Nasal cavity respiratory epithelium epithelial cell of viscerocranial mucosa (primary cell): ENCODE data around the gene KAT5. TPM values are rescaled to one million over a fixed set of nuclear protein-coding genes. Genes with fewer than 3 reads are reported as not detected.

ENCODE experiments used
- total RNA-seq: library from RNA; depleted of rRNA; stranded (reverse); fragments of >200 nt; gene quantifications from 2 replicates; pipeline ENCODE4 v1.2.3, GENCODE V29; 2014

KAT5 gene
- total RNA-seq = 28.7 and 30.3 TPM in 2 replicates

DNA sequence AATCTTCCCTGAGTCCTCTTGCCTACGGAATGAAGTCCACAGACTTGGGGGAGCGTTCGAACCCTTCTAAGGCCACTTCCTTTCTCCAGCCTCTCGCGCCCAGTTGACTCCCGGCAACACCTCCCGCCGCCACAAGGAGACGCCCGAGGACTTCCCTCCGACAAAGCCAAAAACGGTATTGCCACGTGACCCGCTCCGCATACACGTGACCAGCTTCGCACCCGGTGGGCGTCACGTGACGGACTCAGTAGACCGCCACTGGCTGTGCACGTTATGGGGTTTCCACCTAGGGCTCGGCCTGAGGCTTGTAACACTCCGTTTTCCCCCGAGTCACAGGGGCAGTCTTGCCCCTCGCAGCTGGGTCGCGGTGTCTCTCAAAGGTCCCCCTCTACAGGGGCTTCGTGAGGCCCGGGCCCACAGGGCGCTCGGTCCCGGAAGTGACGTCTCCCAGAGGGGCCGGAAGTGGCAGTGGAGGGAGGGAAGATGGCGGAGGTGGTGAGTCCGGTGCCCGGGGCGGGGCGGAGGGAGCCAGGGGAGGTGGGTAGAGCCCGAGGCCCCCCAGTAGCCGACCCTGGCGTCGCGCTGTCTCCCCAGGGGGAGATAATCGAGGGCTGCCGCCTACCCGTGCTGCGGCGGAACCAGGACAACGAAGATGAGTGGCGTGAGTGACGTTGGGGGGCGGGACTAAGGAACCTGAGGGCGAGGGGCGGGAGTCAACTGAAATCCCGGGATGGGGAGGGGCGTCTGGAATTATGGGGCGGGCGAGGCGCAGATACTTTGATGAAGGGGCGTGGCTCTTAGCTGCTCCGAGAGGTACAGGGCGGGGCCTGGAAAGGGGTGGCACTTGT lies at the start of gene KAT5:
KAT5 (plus strand) TSS at position 468 of the 848 bp plus-strand sequence; CDS start at position 484, 16 bp downstream.

DNA sequence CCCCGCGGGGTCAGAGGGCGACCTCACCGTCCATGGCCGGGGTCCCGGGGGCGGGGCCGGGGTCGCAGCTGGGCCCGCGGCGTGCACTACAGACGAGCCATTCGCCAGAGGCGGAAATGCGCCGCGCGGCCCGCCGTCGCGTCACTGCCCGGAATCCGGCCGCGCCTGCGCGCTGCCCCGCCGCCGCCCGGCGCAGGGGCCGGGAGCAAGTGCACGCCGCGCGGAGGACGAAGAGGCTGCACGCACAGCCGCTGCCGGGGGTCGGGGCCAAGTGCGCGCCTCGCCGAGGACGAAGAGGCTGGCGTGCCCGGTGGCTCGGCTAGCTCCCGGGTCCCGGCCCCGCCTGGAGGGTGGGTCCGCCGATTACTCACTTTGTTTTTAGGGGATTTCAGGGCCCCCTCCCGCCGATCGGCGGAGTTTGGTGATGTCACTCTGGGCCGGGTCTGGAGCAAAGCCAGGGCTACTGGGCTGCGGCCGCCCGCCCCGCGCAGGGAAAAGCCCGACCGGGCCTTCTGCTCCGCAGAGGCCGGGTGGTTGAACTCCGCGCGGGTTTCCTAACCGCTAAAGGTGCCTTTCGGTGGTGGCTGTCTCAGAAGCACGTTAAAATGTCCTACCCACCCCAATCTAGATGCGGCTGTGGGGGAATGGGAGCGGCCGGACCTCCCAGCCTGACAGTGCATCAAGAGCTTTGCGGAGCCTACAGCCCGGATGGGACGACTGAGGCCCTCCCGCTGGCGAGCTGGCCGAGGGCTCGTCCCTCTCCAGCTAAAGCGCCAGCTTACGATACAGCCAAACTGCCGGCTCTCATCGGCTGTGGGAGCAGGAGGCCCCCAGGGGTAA lies 49.0 kb upstream of the KAT5 start, which contains the start of gene RELA:
RELA (minus strand) TSS at position 118 of the 840 bp plus-strand sequence; CDS start at position 34, 84 bp downstream.

DNA sequence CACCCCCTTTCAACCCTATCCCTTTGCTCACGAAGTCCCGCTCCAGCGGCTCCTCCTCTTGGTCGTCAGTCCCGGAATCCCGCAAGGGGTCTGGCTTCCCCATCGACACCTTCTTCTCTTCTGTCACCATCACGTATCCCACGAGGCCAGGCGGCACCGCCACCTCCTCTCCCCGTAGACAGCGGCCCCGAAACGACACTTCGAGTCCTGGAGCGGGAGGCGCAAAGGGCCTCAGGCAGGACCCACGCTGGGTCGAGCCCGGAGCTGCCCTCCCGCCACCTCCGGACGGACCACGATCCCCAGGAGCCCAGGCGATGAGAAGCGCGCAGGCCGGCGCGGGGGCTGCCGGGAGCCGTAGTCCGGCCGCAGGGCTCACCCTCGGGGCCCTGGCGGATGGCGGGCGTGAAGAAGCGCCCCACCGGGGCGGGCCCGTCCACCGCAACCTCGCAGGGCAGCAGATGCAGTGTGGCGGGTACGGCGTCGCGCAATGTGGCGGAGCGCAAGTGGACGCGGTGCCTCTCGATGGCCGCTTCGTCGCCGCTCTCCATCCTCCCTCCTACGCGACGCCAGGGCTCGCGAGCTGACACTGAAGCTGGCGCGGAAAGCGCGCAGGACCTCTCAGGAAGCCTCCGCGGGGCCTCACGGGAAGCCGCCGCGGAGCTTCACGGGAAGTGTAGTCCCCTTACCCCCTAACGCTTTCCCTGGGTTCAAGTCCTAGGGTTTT lies 8.3 kb downstream of the KAT5 start, which contains the start of gene RNASEH2C:
RNASEH2C (minus strand) TSS at position 588 of the 724 bp plus-strand sequence; CDS start at position 548, 40 bp downstream.

Other genes with a start within 250 kb of the KAT5 start
- gene MALAT1, start 213.2 kb upstream of the KAT5 start, total RNA-seq = 8,083 and 19,144 TPM in 2 replicates
- gene SCYL1, start 187.2 kb upstream of the KAT5 start, total RNA-seq = 54.1 and 70.7 TPM in 2 replicates
- 20.8 and 61.8 TPM in 2 replicates for gene LTBP3, start 153.9 kb upstream of the KAT5 start, total RNA-seq
- 44.4 and 59.1 TPM in 2 replicates for gene ZNRD2, start 141.8 kb upstream of the KAT5 start, total RNA-seq
- gene FAM89B, start 139.7 kb upstream of the KAT5 start, total RNA-seq = 8.9 and 19.5 TPM in 2 replicates
- 31.4 and 54.0 TPM in 2 replicates for gene EHBP1L1, start 136.2 kb upstream of the KAT5 start, total RNA-seq
- gene KCNK7, start 116.5 kb upstream of the KAT5 start, total RNA-seq = 0.57 and 0.68 TPM in 2 replicates
- 21.2 and 40.2 TPM in 2 replicates for gene MAP3K11, start 98.0 kb upstream of the KAT5 start, total RNA-seq
- gene PCNX3, start 96.5 kb upstream of the KAT5 start, total RNA-seq = 10.3 and 38.1 TPM in 2 replicates
- gene SIPA1, start 74.2 kb upstream of the KAT5 start, total RNA-seq = 15.8 and 19.1 TPM in 2 replicates
- 15.0 and 24.8 TPM in 2 replicates for gene RELA, start 49.3 kb upstream of the KAT5 start, total RNA-seq
- 9.0 and 11.6 TPM in 2 replicates for gene RNASEH2C, start 8.5 kb downstream of the KAT5 start, total RNA-seq
- gene AP5B1, start 68.7 kb downstream of the KAT5 start, total RNA-seq = 10.6 and 20.7 TPM in 2 replicates
- 19.0 and 22.2 TPM in 2 replicates for gene OVOL1, start 74.8 kb downstream of the KAT5 start, total RNA-seq
- gene SNX32, start 121.7 kb downstream of the KAT5 start, total RNA-seq = 0.68 and 1.2 TPM in 2 replicates
- 659 and 765 TPM in 2 replicates for gene CFL1, start 145.9 kb downstream of the KAT5 start, total RNA-seq
- gene MUS81, start 148.2 kb downstream of the KAT5 start, total RNA-seq = 50.8 and 70.1 TPM in 2 replicates
- 2.4 and 10.7 TPM in 2 replicates for gene EFEMP2, start 160.5 kb downstream of the KAT5 start, total RNA-seq
- gene CTSW, start 167.6 kb downstream of the KAT5 start, total RNA-seq = not detected in 2 replicates
- gene FIBP, start 176.2 kb downstream of the KAT5 start, total RNA-seq = 92.5 and 141 TPM in 2 replicates
- gene CCDC85B, start 178.4 kb downstream of the KAT5 start, total RNA-seq = 10.9 and 32.5 TPM in 2 replicates
- gene FOSL1, start 188.1 kb downstream of the KAT5 start, total RNA-seq = 20.3 and 27.7 TPM in 2 replicates
- gene C11orf68, start 206.8 kb downstream of the KAT5 start, total RNA-seq = 12.0 and 12.5 TPM in 2 replicates
- 94.0 and 217 TPM in 2 replicates for gene DRAP1, start 207.2 kb downstream of the KAT5 start, total RNA-seq
- gene TSGA10IP, start 233.2 kb downstream of the KAT5 start, total RNA-seq = not detected in 2 replicates
- 36.2 and 41.8 TPM in 2 replicates for gene SART1, start 249.5 kb downstream of the KAT5 start, total RNA-seq